HG03378 (cell line): ENCODE data around the gene BACH2.
"Not testable (repeated sequence)": the region's sequence is repeated elsewhere in the genome, so short reads cannot be mapped to it uniquely, and the experiment has no call there.

Experiments used
- ATAC-seq: cut with Tn5 transposase; IDR thresholded peaks from one replicate; pipeline ENCODE4 v1.9.1; 2021; ENCODE audit warnings: mild to moderate bottlenecking, moderate library complexity; ENCODE audit not compliant: unreplicated experiment

BACH2 gene

DNA sequence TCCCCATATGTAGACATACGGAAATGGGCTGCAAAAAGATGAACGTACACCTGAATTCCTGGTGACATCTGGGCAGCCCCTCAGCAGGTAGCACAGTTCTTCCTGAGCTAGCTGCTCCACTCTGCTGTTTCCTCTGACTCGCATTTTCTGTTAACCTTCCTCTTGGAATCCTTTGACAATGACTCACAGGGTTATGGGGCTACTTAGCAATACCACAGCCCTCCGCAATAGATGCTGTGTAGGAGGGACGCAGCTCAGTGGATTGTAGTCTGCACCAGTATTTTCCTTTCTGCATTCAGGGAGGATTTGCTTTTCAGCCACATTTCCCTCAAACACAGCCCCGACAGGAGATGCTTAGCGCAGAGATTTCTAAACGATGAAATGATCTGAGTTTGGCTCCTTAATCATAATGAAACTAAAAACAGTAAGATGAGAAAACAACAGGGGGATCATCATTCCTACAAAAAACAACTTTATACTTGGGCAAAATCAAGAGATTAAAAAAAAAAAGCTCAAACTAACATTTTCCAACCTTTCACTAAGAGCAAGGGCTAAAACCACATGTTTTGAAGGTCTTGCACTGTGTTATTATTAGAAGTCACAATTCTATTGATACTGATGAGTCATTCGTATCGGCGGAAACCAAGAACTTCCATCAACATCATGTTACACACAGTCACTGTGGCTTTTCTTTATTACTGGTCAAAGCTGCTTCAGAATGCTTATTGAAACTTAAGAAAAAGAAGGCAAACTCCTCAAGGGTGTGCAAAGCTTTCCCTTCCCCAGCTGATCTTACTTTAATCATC lies 12.2 kb downstream of the BACH2 start:
- peak; percentile 77 for ATAC-seq

DNA sequence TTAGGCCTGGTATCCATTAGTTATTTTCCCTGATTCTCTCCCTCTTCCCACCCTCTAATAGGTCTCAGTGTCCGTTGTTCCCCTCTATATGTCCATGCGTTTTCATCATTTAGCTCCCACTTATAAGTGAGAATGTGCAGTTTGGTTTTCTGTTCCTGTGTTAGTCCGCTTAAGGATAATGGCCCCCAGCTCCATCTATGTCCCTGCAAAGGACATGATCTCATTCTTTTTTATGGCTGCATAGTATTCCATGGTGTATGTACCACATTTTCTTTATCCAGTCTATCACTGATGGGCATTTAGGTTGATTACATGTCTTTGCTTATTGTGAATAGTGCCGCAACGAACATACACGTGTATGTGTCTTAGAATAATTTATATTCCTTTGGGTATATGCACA lies 14.4 kb downstream of the BACH2 start:
- not testable (repeated sequence) for ATAC-seq

DNA sequence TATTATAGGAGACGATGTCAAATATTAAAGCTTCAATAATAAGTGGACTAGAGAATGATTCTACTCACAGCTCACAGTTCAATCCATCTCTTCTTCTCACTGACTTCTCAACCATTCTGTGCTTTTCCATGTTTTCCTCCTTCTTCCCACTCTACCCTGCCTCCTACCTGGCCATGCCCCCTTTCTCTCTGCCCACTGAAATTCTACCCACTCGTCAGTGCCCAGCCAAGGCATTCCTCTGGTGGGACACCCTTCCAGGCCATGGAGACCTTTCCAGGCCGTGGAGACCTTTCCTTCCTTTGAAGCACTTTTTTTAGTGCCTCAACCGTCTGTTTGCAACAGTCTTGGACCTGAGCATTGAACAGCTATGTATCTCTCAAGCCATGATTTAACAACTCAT lies 18.5 kb downstream of the BACH2 start:
- ATAC-seq: no peak

DNA sequence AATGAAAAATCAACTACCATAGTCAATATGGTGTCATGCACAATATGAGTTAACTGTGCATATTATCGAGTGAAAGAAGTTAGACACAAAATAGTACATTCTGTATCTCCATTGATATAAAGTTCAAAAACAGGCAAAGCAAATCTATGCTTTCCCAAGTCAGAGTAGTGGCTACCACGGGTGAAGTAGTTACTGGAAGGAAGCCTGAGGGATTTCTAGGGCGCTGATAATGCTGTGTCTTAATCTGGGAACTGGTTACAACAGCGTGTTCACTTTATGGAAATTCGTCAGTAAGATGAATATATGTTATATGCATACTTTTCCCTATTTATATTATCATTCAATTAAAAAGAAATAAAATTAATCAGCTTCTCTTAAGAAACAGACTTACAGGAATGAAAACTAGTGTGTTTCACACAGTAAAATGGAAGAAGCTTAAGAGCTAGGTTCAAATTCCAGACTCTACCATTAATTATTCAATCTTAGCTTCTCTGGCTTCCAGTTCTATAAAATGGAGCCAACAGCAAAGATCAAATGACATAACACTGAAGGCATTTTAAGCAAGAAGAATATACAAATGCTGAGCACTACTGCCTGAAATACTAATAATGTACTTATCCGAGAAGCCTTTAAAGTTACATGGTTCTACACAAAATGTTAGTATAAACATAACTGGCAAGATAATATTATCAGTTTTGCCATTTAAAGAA lies 19.2 kb downstream of the BACH2 start:
- ATAC-seq: no peak

DNA sequence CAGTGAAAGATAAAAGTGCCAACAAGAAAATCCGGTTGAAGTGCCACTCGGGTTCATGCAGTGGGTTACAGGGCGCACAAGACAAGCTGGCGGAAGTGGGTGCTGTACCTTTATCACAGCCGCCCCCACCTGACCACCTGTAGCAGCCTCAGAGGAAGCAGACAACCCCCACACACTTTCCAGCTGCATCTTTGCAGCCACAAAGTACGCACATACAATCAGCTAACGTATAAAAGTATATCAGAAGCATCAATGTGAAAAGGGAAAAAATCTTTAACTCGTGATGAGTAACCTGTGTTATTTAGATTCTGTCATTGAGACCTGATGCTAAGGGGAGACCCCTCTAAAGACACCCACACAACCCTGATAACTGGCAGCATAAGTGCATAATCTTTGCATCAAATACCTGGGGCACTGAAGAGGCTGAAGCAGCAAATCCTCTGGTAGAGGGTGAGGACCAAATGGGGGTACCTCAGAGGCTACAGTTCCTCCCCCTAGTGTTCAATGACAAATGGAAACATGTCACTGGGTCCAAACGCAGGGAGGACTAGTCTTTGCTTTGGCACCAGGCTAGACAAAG lies 22.1 kb downstream of the BACH2 start:
- ATAC-seq: no peak

DNA sequence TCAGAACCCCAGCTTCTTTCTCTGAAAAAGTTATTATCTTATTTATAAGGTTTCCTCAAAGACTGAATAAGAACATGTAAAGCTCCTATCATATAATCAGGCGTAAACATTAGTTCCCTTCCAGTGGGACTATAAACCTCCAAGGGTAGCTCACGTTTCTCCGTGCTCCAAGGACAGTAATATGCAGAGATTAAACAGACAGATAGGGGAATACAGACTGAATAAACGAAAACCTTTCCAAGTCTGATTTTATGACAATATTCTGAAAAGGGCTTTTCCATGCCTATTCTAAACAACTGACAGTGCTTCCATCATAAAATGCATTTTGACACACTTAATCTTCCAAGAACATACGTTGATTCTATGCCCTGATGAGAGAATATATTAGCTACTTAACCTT lies 22.8 kb downstream of the BACH2 start:
- no peak for ATAC-seq

DNA sequence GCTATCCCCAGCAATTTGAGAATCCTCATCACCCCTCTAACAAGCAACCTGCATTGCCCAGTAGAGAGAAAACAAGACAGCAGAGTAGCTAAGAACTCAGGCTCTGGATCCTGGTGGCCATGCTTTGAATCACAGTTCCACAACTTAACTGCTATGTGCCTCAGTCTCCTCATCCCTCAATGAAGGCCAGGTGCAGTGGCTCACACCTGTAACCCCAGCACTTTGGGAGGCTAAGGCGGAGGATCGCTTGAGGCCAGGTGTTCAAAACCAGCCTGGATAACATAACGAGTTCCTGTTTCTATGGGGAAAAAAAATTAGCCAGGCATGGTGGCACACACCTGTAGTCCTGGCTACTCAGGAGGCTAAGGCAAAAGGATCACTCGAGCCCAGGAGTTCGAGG lies 23.7 kb downstream of the BACH2 start:
- ATAC-seq: no peak

DNA sequence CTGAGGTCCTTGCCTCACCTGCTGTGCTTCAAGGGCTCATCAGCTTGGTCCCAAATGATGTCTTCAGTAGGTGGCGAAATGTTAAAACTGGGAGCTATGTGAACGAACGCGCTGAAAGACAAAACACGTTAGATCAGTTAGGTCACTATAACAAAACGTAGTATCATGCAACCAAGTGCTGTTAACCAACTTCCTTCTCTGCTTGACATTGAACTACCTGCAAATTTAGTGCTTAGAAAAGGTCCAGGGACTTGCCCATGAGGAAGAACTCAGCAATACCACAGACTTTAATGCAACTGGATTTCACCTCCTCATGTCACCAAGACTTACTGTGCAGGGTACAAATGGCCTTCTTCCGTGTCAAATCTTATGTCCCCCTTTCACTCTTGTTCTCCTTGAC lies 24.8 kb downstream of the BACH2 start:
- ATAC-seq: no peak

DNA sequence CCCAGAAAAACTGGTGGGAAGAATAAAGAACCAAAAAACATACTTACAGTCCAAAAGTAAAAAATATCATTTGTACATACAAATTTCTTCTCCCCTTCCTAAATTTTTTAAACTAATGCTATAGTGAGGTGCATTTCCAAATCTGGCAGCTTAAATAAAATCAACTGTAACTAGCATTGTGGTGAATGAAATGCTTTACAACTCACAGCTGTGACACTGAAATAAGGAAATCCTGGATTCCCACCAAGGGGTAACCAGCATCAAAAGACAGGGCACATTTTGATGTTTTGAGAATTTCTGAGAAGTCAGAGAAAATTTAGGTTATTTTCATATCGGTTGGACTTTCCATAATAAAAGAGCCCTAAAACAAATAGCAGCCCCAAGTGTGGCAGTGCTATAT lies 27.3 kb downstream of the BACH2 start:
- no peak for ATAC-seq

DNA sequence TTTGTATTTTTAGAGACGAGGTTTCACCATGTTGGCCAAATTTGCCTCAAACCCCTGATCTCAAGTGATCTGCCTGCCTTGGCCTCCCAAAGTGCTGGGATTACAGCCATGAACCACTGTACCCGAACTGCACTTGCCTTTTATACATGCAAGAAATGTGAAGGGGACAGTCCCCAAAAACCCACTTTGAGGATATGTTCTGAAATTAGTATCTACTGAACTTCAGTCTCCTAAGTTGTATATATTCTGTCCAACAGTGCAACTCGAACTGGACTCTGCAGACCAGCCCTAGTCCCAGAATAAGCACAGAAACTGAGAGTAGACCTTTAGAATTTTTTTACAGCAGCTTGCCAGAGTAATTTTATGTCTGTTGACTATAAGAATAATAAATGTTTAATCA lies 28.5 kb downstream of the BACH2 start:
- ATAC-seq: no peak

DNA sequence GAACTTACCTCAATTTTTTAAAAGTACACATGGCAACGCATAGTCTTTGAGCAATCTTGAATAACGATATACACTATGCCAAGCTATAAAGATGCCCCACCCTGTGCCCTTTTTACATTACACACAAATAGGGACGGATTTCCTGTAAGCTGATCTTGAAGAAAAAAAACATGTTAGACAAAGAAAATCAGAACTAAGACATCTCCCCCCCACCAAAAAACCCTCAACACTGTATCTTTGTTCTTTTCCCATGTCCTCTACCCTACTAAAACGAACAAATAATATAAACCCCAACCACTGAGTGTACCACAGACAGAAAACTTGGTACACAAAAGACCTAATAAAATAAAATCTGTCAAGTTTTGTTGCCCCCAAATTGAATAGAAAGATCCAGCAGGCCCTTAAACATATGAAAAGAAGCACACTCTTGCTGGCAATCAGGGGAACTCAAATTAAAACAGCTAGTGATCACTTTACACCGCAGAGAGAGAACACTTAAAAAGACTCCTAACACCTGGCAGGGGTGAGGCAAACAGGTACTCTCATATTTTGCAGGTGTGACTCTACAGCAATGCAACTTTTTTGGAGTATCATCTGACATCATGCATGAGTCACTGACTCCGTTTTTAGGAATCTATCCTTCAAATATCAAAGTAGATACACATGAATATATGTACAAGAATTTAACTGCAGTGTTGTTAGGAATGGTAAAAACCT lies 29.6 kb downstream of the BACH2 start:
- no peak for ATAC-seq

DNA sequence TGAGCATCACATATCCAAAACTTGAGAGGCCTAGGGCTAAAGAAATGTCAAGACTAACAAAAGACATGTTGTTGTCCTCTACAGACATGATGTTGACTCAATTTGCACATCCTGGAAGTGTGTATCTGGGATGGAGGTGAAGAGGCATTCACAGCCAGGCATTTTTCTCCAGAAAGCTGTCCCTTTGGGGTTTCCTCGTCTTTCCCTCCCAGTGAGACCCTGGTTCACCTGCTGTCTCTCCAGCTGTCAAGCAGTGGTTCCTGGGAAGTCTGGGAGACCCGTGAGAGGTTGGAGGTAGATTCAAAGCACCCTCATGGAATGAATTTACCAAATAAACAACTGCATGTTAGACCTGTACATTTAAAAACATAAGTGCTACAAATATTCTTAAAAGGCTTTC lies 32.1 kb downstream of the BACH2 start:
- no peak for ATAC-seq

DNA sequence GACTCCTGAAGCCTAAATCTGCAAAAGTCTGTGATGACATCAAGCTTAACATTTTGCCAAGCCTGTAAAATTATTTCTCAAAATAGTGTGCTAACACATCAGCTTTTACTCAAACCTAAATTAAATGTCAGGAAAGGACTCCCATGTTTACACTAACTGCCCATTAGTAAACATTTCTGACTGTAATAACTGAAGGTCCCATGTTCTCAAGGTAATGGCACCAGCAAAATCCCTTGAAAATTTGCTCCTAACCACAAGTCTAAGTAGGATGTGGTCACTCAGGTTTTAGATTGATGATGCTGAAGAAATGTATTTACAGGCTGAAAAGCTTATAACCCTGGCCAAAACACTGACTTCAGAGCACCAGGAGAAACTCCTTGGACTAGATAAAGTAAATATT lies 33.0 kb downstream of the BACH2 start:
- ATAC-seq: no peak

DNA sequence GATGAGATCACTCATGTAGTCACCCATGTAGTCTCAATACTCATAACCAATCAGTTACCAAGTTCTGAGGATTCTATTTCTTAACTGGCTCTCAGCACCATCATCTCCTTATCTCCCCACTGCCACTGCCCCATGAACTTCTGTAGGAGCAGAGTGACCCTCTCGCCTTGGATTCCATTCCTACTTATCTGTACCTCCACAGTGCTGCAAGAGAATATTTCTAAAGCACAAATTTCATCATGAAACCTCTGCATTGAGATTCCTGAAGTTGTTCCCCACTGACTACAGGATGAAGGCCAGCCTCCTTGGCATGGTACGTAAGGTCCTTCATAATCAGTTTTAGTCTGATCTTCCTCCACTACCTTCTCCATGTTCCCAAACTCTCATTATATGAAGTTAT lies 34.8 kb downstream of the BACH2 start:
- no peak for ATAC-seq

DNA sequence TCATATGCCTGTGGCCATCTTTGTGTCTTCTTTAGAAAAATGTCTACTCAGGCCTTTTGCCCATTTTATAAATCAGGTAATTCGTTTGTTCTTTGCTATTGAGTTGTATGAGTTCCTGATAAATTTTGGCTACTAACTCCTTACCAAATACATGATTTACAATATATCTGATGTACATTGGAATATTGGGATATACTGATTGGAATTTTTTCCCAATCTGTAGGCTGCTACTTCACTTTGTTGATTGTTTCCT lies 39.2 kb downstream of the BACH2 start:
- no peak for ATAC-seq

DNA sequence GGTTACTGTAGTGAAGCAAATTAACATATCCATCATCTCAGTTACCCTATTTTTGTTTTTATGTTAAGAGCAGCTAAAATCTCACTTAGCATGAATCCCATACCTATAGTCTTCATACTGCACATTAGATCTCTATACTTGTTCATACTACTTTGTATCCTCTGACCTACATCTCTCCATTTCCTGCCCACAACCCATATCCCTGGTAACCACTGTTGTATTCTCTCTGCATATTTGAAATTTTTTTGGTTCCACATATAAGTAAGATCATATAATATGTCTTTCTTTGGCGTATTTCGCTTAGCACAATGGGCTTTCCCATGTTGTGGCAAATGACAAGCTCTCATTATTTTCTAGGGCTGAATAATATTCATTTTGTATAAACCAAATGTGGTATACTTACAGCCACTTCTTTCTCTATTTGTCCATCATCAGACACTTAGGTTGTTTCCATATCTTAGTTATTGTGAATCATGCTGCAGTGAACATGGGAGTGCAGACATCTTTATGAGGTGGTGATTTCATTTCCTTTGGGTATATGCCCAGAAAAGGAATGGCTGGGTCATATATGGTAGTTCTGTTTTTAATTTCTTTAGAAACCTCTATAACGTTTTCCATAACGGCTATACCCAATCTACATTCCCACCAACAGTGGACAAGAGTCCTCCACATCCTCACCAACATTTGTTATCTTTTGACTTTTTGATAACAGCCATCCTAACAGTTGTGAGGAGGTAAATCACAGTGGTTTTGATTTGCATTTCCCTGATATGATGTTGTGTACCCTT lies 39.8 kb downstream of the BACH2 start:
- ATAC-seq: no peak

DNA sequence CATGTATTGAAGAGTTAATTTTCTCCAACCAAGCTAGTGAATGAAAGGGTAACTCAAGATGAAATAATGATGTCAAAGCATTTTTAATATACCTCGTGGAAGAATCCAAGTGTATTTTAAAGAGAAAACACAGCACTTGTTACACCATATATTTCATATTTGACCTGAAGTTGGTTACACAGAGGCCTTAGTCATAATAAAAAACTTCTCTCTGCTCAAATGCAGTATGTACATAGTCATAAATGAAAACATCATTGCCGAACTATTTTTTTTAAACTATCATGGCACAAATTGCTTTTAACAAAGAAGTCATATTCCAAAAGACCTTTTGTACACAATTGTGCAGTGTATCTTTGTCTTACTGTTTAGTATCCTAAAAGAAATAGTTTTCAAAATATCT lies 43.0 kb downstream of the BACH2 start:
- no peak for ATAC-seq

DNA sequence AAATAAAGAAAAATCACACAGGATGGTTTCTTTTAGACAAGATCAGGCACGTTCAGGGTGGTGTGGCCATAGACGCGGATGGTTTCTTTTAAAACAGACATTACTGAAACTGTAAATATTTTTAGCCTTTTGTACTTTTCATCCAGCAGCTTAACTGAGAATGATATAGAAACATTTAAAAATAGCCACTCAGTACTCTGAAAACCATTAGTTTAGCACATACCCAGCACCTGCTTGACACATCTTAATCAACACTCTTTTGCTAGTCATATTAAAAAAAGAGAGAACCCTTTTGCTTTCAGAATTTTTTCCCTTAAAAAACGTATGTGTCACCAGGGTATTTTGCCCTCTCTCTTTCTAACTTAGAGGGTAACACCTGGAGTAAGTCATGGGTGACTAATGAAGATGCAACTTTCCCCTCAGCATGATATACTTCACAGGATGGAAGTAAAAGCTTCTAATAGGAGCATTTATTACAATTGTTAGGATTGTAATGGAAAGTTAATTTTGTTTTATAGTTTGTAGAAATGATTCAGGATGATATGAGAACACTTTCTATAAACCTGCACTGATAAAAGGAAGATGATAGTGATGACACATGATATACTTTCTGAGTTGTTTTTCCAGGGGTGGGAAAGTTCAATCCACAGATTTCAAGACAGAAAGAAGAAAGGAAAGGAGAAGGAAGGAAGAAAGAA lies 45.2 kb downstream of the BACH2 start:
- ATAC-seq: peak; percentile 91

DNA sequence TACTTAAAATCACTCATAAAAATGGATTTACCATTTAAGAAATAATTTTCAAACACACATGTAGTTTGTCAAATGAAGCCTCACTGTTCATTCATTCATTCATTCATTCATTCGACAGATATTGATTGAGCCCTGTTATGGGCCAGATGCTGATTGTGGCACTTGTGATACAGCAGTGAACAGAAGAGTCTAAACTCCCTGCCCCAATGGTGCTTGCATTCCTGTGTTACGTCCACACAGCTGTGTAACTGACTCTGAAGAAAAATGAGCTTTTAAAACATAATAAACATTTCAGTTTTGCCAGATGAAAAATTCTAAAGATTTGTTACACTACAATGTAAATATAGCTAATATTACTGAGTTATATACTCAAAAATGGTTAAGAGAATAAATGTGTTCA lies 46.2 kb downstream of the BACH2 start:
- ATAC-seq: no peak

DNA sequence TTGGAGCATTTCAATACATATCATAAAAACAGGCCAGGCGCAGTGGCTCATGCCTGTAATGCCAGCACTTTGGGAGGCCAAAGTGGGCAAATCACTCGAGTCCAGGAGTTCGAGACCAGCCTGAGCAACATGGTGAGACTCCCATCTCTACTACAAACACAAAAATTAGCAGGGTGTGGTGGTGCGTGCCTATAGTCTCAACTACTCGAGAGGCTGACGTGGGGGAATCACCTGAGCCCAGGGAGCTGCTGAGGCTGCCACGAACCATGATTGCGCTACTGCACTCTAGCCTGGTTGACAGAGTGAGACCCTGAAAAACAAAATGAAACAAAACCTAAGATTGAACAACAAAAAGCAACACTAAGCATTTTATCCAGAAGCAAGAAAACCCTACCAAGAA lies 47.2 kb downstream of the BACH2 start:
- no peak for ATAC-seq

DNA sequence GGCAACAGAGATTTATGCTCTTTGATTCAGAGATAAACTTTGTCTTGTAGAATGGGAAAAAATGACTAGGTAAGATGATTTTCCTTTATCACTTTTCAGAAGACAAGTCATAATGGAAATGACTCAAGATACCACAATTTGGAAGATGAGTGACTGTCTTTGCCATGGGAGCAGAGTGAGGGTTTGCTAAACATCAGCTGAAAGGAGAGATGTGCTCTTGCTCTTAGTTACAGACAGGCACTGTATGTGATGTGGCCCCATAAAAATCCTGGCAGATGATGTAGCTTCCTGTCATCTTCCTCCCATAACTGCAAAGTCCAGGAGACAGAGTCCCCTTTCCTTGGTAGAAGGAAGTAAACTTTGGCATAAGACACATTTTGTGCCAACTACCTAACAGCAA lies 47.6 kb downstream of the BACH2 start:
- no peak for ATAC-seq
